HepG2 (cell line): ENCODE results near the gene CERS4. TPM values are rescaled to one million over a fixed set of nuclear protein-coding genes. Genes with fewer than 3 reads are reported as not detected.
A peak's percentile ranks its signal among the peaks of the same experiment; 100 is the strongest.
"Not testable (repeated sequence)": the region's sequence is repeated elsewhere in the genome, so short reads cannot be mapped to it uniquely, and the experiment has no call there.

Experiments used
- ATAC-seq: fragments of 200-7000 bp; cut with Tn5 transposase; 3 replicates; pipeline ENCODE4 v1.9.1; 2020; ENCODE audit warnings: mild to moderate bottlenecking, moderate library complexity
- BruUV-seq: library from RNA; stranded (reverse); fragments of 400-500 nt; replicated peaks from 2 replicates; lab custom pipeline; 2021; lab: Mats Ljungman, UMichigan
- CTCF ChIA-PET: fragments of 300-600 bp; formaldehyde crosslinking; extraction: SDS; loops from one replicate; lab custom pipeline; 2021; ENCODE audit warnings: low total read pairs, inconsistent platforms, low intra/inter-chr PET ratio; lab: Yijun Ruan, JAX
- POLR2A ChIA-PET: fragments of 350-600 bp; sonication (Branson Sonifier 250); formaldehyde crosslinking; loops from one replicate; lab custom pipeline; 2020; ENCODE audit warnings: antibody characterized with exemption, inconsistent platforms; lab: Yijun Ruan, JAX
- DNase-seq: peaks from one replicate; pipeline ENCODE4 v3.0.0-alpha.2; 2015; ENCODE audit warnings: low spot score
- FAIRE-seq: peaks from 3 replicates; lab custom pipeline; 2011; peaks lifted over from hg19 to GRCh38; lab: Jason Lieb, UNC
- H2AFZ ChIP-seq: one replicate; pipeline ENCODE4 v1.6.1; 2011; ENCODE audit warnings: low read length, inconsistent platforms
- H3K27ac ChIP-seq: fragments of 300-600 bp; 3 replicates; pipeline ENCODE4 v1.8.0; 2011; ENCODE audit warnings: mixed run types, mild to moderate bottlenecking, mixed read lengths, low read length, inconsistent platforms; ENCODE audit not compliant: insufficient read depth; ENCODE audit errors: extremely low read length
- H3K27me3 ChIP-seq, 2 experiments: fragments of 200-600 bp in 1 of 2; 2 replicates in 1 of 2; 3 replicates in 1 of 2; pipeline versions ENCODE4 v1.6.0 to v1.8.0; 2011; ENCODE audit warnings: low read length in 2 of 2, mild to moderate bottlenecking in 2 of 2, moderate library complexity in 2 of 2, inconsistent platforms in 1 of 2; ENCODE audit not compliant: insufficient read depth in 2 of 2, control insufficient read depth in 1 of 2
- H3K36me3 ChIP-seq, 2 experiments: fragments of 200-600 bp in 1 of 2; replicated peaks in 1 of 2; 2 replicates in 1 of 2; 3 replicates in 1 of 2; pipeline versions ENCODE4 v1.5.1 to v1.8.0; 2011; ENCODE audit warnings: low read length in 2 of 2, inconsistent platforms in 1 of 2; ENCODE audit not compliant: insufficient read depth in 2 of 2, control insufficient read depth in 1 of 2
- H3K4me1 ChIP-seq: 2 replicates; pipeline ENCODE4 v1.5.1; 2012; ENCODE audit warnings: low read length, inconsistent platforms; ENCODE audit not compliant: insufficient read depth
- H3K4me2 ChIP-seq: 2 replicates; pipeline ENCODE4 v1.6.0; 2011; ENCODE audit warnings: low read depth, low read length, inconsistent platforms
- H3K4me3 ChIP-seq, 3 experiments: fragments of 200-600 bp in 1 of 3; sonication (generic), shearing (Covaris generic) in 1 of 3; replicated peaks in 1 of 3; 2 replicates each; pipeline ENCODE4 v1.5.1; 2011 to 2016; ENCODE audit warnings: low read length in 3 of 3, inconsistent platforms in 2 of 3, low read depth in 2 of 3, mild to moderate bottlenecking in 2 of 3, control low read depth in 1 of 3, mixed read lengths in 1 of 3; ENCODE audit not compliant: insufficient read depth in 1 of 3
- H3K79me2 ChIP-seq: one replicate; pipeline ENCODE4 v1.6.1; 2011; ENCODE audit warnings: low read length, inconsistent platforms; ENCODE audit not compliant: insufficient read depth
- H3K9ac ChIP-seq: 2 replicates; pipeline ENCODE4 v1.6.0; 2011; ENCODE audit warnings: mild to moderate bottlenecking, low read depth, low read length, inconsistent platforms; ENCODE audit not compliant: insufficient read depth
- H3K9me3 ChIP-seq: 2 replicates; pipeline ENCODE4 v1.5.1; 2012; ENCODE audit warnings: mild to moderate bottlenecking, low read length
- H4K20me1 ChIP-seq: 2 replicates; pipeline ENCODE4 v1.6.0; 2011; ENCODE audit warnings: inconsistent platforms, mild to moderate bottlenecking, low read length, moderate library complexity; ENCODE audit not compliant: insufficient read depth
- GPN1 ChIP-seq: sonication (generic); formaldehyde crosslinking; IDR thresholded peaks from 2 replicates; pipeline ENCODE4 v1.5.1; 2020; ENCODE audit warnings: missing genetic modification reagents, borderline replicate concordance
- KDM5B ChIP-seq: sonication (generic); formaldehyde crosslinking; IDR thresholded peaks from 2 replicates; pipeline ENCODE4 v1.4.0; 2020; ENCODE audit warnings: missing genetic modification reagents, mild to moderate bottlenecking, borderline replicate concordance
- LRRFIP1 ChIP-seq: sonication (generic); formaldehyde crosslinking; conservative IDR thresholded peaks from 2 replicates; pipeline ENCODE4 v1.4.0; 2020; ENCODE audit warnings: missing genetic modification reagents
- SOX13 ChIP-seq, 3 experiments: fragments of 450-650 bp in 1 of 3; sonication (generic) in 1 of 3; formaldehyde crosslinking in 1 of 3; IDR thresholded peaks in 2 of 3; conservative IDR thresholded peaks in 1 of 3; 2 replicates each; pipeline versions ENCODE4 v1.5.0 to v1.6.1; 2016 to 2020; ENCODE audit warnings: antibody characterized with exemption in 1 of 3, mild to moderate bottlenecking in 1 of 3, missing compliant biosample characterization in 1 of 3, missing genetic modification reagents in 1 of 3, moderate library complexity in 1 of 3
- ZNF121 ChIP-seq: sonication (generic); formaldehyde crosslinking; IDR thresholded peaks from 2 replicates; pipeline ENCODE4 v1.5.0; 2020; ENCODE audit warnings: mild to moderate bottlenecking, missing genetic modification reagents
- ZNF263 ChIP-seq: sonication (generic); formaldehyde crosslinking; IDR thresholded peaks from 2 replicates; pipeline ENCODE4 v1.4.0; 2020; ENCODE audit warnings: missing genetic modification reagents
- ZNF431 ChIP-seq: sonication (generic); formaldehyde crosslinking; IDR thresholded peaks from 2 replicates; pipeline ENCODE4 v1.9.0; 2022; ENCODE audit warnings: missing genetic modification reagents, low read depth, mild to moderate bottlenecking, borderline replicate concordance
- WGBS: methylation state at CpG from one replicate; pipeline ENCODE4 v1.1.6; 2017; ENCODE audit warnings: low lambda C conversion rate; 5-methylcytosine and 5-hydroxymethylcytosine counted together
- in situ Hi-C: cut with HindIII; loops from 2 replicates; pipeline ENCODE4 v1.10.0; 2017; ENCODE audit warnings: low pct_unique_long_range_greater_than_20kb; ENCODE audit not compliant: extremely low pct_ligation_motif_present
- intact Hi-C: fragments of 100-400 bp; cut with micrococcal nuclease; formaldehyde crosslinking; loops from one replicate; pipeline ENCODE4 v1.10.0; 2022; ENCODE audit not compliant: unreplicated experiment
- polyA plus RNA-seq, 8 experiments: library from polyadenylated mRNA; depleted of rRNA in 3 of 8; stranded (reverse) in 7 of 8; unstranded in 1 of 8; fragments of >200 nt; fragmentation: Illumina TruSeq in 4 of 8; extraction: Trizol in 4 of 8; gene quantifications; 2 replicates each; pipeline versions ENCODE4 v1.2.1 to v1.2.3, GENCODE V29; 2011 to 2016; ENCODE audit warnings: low read depth in 4 of 8, missing spikeins in 1 of 8, mixed read lengths in 1 of 8; ENCODE audit not compliant: insufficient read depth in 1 of 8
- total RNA-seq, 5 experiments: library from RNA; depleted of rRNA; stranded (reverse); fragments of >200 nt; fragmentation: Illumina TruSeq; extraction: Trizol; gene quantifications; 2 replicates each; pipeline ENCODE4 v1.2.3, GENCODE V29; 2016; ENCODE audit warnings: low read depth in 1 of 5
- TF ChIP-seq, protein P1 (sequence below): sonication (generic); formaldehyde crosslinking; IDR thresholded peaks from 2 replicates; pipeline ENCODE4 v1.4.0; 2020; ENCODE audit warnings: missing genetic modification reagents, borderline replicate concordance

CERS4 gene
- total and polyA plus RNA-seq, 2 of the 13 experiments (the other 11 are each of a cell fraction or from before 2014, with no cell fraction given) = 74.7 to 83.5 TPM

GRCh38 chr19:8223442-8223841 is 14.3 kb downstream of the CERS4 start:
- H3K4me3 ChIP-seq; H3K9ac ChIP-seq; in situ Hi-C loops; ATAC-seq; H3K27ac ChIP-seq; H2AFZ ChIP-seq; CTCF ChIA-PET; intact Hi-C loops; FAIRE-seq; DNase-seq; H3K9me3 ChIP-seq; H3K27me3 ChIP-seq; POLR2A ChIA-PET; BruUV-seq; H3K4me2 ChIP-seq; TF ChIP-seq SOX13 (IDR thresholded peaks at IDR 0.05): not testable (repeated sequence)
- Histone ChIP-seq H3K36me3 (peaks cover 4 to 33% of the 10 kb centered on the region in 2 experiments; a peak in 4 of 5 replicates), H3K79me2 (peaks cover 65% of the 10 kb centered on the region), H4K20me1 (peaks cover 14% of the 10 kb centered on the region), H3K4me1 (peaks cover 15% of the 10 kb centered on the region)
- WGBS = 66% methylated on average over 7 of the region's 7 CpGs
- TF ChIP-seq ZNF263 (CRISPR knock-in tag) (0 out of 2 replicates have a peak, but pooled peaks have one; percentile 19), SOX13 (CRISPR knock-in tag; conservative IDR thresholded peaks at IDR 0.05 in 1 of 2, IDR thresholded peaks at IDR 0.05 in 1 of 2) (peak in 1 of 2 experiments; percentile 16; a peak in 1 of 4 replicates), ZNF121 (CRISPR knock-in tag) (peak; percentile 89)

GRCh38 chr19:8224394-8225145 is 15.4 kb downstream of the CERS4 start:
- FAIRE-seq = no peak
- WGBS = 96% methylated on average over 22 of the region's 23 CpGs
- H2AFZ ChIP-seq = no peak overlapping the region
- H3K79me2 ChIP-seq = peaks cover 66% of the 10 kb centered on the region
- in situ Hi-C loops (no loop called here), intact Hi-C loops (no loop called here)
- CTCF ChIA-PET = no interaction called here
- H3K9ac ChIP-seq = no peak overlapping the region
- no peaks in the 10 kb centered on the region for H3K27me3 ChIP-seq
- H3K4me3 ChIP-seq = no peak overlapping the region
- H3K4me2 ChIP-seq = no peak overlapping the region
- H3K36me3 ChIP-seq = peaks cover 2 to 27% of the 10 kb centered on the region in 2 experiments; a peak in 4 of 5 replicates
- no peak for DNase-seq
- H3K4me1 ChIP-seq = peaks cover 16% of the 10 kb centered on the region
- H4K20me1 ChIP-seq = peaks cover 13% of the 10 kb centered on the region
- POLR2A ChIA-PET = no interaction called here
- H3K9me3 ChIP-seq = no peaks in the 10 kb centered on the region
- peak; percentile 19; the same call in 1 of the 3 replicates for ATAC-seq
- no peak overlapping the region for H3K27ac ChIP-seq
- TF ChIP-seq KDM5B (CRISPR knock-in tag) (no peak), ZNF431 (no peak), LRRFIP1 (no peak), GPN1 (no peak), ZNF263 (CRISPR knock-in tag) (peak; percentile 92)
- TF ChIP-seq, protein P1, sequence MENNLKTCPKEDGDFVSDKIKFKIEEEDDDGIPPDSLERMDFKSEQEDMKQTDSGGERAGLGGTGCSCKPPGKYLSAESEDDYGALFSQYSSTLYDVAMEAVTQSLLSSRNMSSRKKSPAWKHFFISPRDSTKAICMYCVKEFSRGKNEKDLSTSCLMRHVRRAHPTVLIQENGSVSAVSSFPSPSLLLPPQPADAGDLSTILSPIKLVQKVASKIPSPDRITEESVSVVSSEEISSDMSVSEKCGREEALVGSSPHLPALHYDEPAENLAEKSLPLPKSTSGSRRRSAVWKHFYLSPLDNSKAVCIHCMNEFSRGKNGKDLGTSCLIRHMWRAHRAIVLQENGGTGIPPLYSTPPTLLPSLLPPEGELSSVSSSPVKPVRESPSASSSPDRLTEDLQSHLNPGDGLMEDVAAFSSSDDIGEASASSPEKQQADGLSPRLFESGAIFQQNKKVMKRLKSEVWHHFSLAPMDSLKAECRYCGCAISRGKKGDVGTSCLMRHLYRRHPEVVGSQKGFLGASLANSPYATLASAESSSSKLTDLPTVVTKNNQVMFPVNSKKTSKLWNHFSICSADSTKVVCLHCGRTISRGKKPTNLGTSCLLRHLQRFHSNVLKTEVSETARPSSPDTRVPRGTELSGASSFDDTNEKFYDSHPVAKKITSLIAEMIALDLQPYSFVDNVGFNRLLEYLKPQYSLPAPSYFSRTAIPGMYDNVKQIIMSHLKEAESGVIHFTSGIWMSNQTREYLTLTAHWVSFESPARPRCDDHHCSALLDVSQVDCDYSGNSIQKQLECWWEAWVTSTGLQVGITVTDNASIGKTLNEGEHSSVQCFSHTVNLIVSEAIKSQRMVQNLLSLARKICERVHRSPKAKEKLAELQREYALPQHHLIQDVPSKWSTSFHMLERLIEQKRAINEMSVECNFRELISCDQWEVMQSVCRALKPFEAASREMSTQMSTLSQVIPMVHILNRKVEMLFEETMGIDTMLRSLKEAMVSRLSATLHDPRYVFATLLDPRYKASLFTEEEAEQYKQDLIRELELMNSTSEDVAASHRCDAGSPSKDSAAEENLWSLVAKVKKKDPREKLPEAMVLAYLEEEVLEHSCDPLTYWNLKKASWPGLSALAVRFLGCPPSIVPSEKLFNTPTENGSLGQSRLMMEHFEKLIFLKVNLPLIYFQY (CRISPR knock-in tag) = no peak
- TSS peak; percentile 49 for BruUV-seq
